CD4-positive, alpha-beta T cell treated with Interleukin-12 subunit alpha and Interleukin-12 subunit beta, for 1 hour (primary cell): ENCODE data around the gene CISD3.

ENCODE experiments used
- DNase-seq: peaks from one replicate; pipeline ENCODE4 v3.0.0-alpha.2; 2020

Gene CISD3

GRCh38 chr17:38779965-38780752, 50.0 kb downstream of the CISD3 start:
- DNase-seq: no peak

- no peak for DNase-seq
Observed at GRCh38 chr17:38783227-38783626, 53.1 kb downstream of the CISD3 start.
